ENCODE results near the gene FIBP.

The FIBP gene

GRCh38 chr11:65891219-65892136 lies 3.2 kb upstream of the FIBP start:
- Histone ChIP-seq H3K27me3 (ENCODE audit: low read depth) (no peaks in the 10 kb centered on the region), H3K4me1 (peaks cover 27% of the 10 kb centered on the region), H3K36me3 (replicated peaks) (peaks cover 40% of the 10 kb centered on the region), H3K4me3 (peak overlapping the region; percentile 77), H3K9me3 (no peaks in the 10 kb centered on the region)
- in situ Hi-C loops (cut with MboI; ENCODE audit: low sequenced_read_pairs), result no loop called here
- DNase-seq (ENCODE audit: low spot score in 2 of 2), result peak; percentile 59 to 78

- H3K4me1 ChIP-seq, result peaks cover 27% of the 10 kb centered on the region
- peaks cover 41% of the 10 kb centered on the region for H3K36me3 ChIP-seq (replicated peaks)
- no peaks in the 10 kb centered on the region for H3K9me3 ChIP-seq
- DNase-seq (ENCODE audit: low spot score in 2 of 2), result peak; percentile 90 to 98
- no peaks in the 10 kb centered on the region for H3K27me3 ChIP-seq (ENCODE audit: low read depth)
- peak within 1 kb of the TSS; percentile 77 for H3K4me3 ChIP-seq
- in situ Hi-C loops (cut with MboI; ENCODE audit: low sequenced_read_pairs), result no loop called here
Observed at GRCh38 chr11:65890324-65891218, 2.3 kb upstream of the FIBP start, which contains the start of gene CCDC85B. CCDC85B (plus strand) TSS chr11:65890673; CDS start chr11:65890784, 111 bp downstream.

- H3K4me1 ChIP-seq, result peaks cover 29% of the 10 kb centered on the region
- in situ Hi-C loops (cut with MboI; ENCODE audit: low sequenced_read_pairs), result no loop called here
Observed at GRCh38 chr11:65887723-65888162, 528 bp downstream of the FIBP start.

GRCh38 chr11:65886826-65887722 lies 1.2 kb downstream of the FIBP start:
- Histone ChIP-seq H3K4me1 (peaks cover 27% of the 10 kb centered on the region), H3K27me3 (ENCODE audit: low read depth) (no peaks in the 10 kb centered on the region), H3K36me3 (replicated peaks) (peaks cover 60% of the 10 kb centered on the region), H3K9me3 (no peaks in the 10 kb centered on the region), H3K4me3 (peak overlapping the region; percentile 87)
- in situ Hi-C loops (cut with MboI; ENCODE audit: low sequenced_read_pairs), result no loop called here
- DNase-seq (ENCODE audit: low spot score in 2 of 2), result no peak

More at GRCh38 chr11:65887723-65888162, 528 bp downstream of the FIBP start:
- Histone ChIP-seq H3K4me3 (peak overlapping the region; percentile 87), H3K27me3 (ENCODE audit: low read depth) (no peaks in the 10 kb centered on the region), H3K9me3 (no peaks in the 10 kb centered on the region), H3K36me3 (replicated peaks) (peaks cover 60% of the 10 kb centered on the region)
- no peak for DNase-seq (ENCODE audit: low spot score in 2 of 2)

- Histone ChIP-seq H3K4me1 (peaks cover 24% of the 10 kb centered on the region), H3K36me3 (replicated peaks) (peaks cover 52% of the 10 kb centered on the region), H3K4me3 (no peak overlapping the region), H3K9me3 (no peaks in the 10 kb centered on the region), H3K27me3 (ENCODE audit: low read depth) (no peaks in the 10 kb centered on the region)
- in situ Hi-C loops (cut with MboI; ENCODE audit: low sequenced_read_pairs), result no loop called here
- DNase-seq (ENCODE audit: low spot score in 2 of 2), result no peak
Observed at GRCh38 chr11:65885808-65886536, 2.3 kb downstream of the FIBP start.

- Histone ChIP-seq H3K4me3 (no peak overlapping the region), H3K4me1 (peaks cover 23% of the 10 kb centered on the region), H3K36me3 (replicated peaks) (peaks cover 48% of the 10 kb centered on the region), H3K9me3 (no peaks in the 10 kb centered on the region), H3K27me3 (ENCODE audit: low read depth) (no peaks in the 10 kb centered on the region)
- DNase-seq (ENCODE audit: low spot score in 2 of 2), result no peak
- in situ Hi-C loops (cut with MboI; ENCODE audit: low sequenced_read_pairs), result no loop called here
Observed at GRCh38 chr11:65885231-65885630, 3.0 kb downstream of the FIBP start.

GRCh38 chr11:65884716-65885092 lies 3.6 kb downstream of the FIBP start:
- Histone ChIP-seq H3K4me1 (peaks cover 18% of the 10 kb centered on the region), H3K36me3 (replicated peaks) (peaks cover 48% of the 10 kb centered on the region), H3K9me3 (no peaks in the 10 kb centered on the region), H3K27me3 (ENCODE audit: low read depth) (no peaks in the 10 kb centered on the region), H3K4me3 (no peak overlapping the region)
- DNase-seq (ENCODE audit: low spot score in 2 of 2), result peak; percentile 63 to 87
- in situ Hi-C loops (cut with MboI; ENCODE audit: low sequenced_read_pairs), result loop anchor here (5.0 kb wide), 1 partner anchor 103 kb away; no protein-coding TSS in a partner anchor

GRCh38 chr11:65883786-65884715 lies 4.2 kb downstream of the FIBP start:
- Histone ChIP-seq H3K4me1 (peaks cover 12% of the 10 kb centered on the region), H3K9me3 (no peaks in the 10 kb centered on the region), H3K36me3 (replicated peaks) (peaks cover 48% of the 10 kb centered on the region), H3K4me3 (no peak overlapping the region), H3K27me3 (ENCODE audit: low read depth) (no peaks in the 10 kb centered on the region)
- in situ Hi-C loops (cut with MboI; ENCODE audit: low sequenced_read_pairs), result loop anchor here (5.0 kb wide), 1 partner anchor 103 kb away; no protein-coding TSS in a partner anchor
- no peak for DNase-seq (ENCODE audit: low spot score in 2 of 2)

GRCh38 chr11:65883058-65883761 lies 5.1 kb downstream of the FIBP start:
- Histone ChIP-seq H3K4me1 (peaks cover 7% of the 10 kb centered on the region), H3K36me3 (replicated peaks) (peaks cover 48% of the 10 kb centered on the region), H3K9me3 (no peaks in the 10 kb centered on the region), H3K27me3 (ENCODE audit: low read depth) (no peaks in the 10 kb centered on the region), H3K4me3 (no peak overlapping the region)
- in situ Hi-C loops (cut with MboI; ENCODE audit: low sequenced_read_pairs), result loop anchor here (5.0 kb wide), 1 partner anchor 104 kb away; no protein-coding TSS in a partner anchor
- no peak for DNase-seq (ENCODE audit: low spot score in 2 of 2)

GRCh38 chr11:65882120-65883057 lies 5.9 kb downstream of the FIBP start:
- peaks cover 3% of the 10 kb centered on the region for H3K4me1 ChIP-seq
- DNase-seq (ENCODE audit: low spot score in 2 of 2), result no peak
- no peak overlapping the region for H3K4me3 ChIP-seq
- H3K27me3 ChIP-seq (ENCODE audit: low read depth), result no peaks in the 10 kb centered on the region
- in situ Hi-C loops (cut with MboI; ENCODE audit: low sequenced_read_pairs), result loop anchor here (5.0 kb wide), 1 partner anchor 105 kb away; no protein-coding TSS in a partner anchor
- H3K9me3 ChIP-seq, result no peaks in the 10 kb centered on the region
- peaks cover 48% of the 10 kb centered on the region for H3K36me3 ChIP-seq (replicated peaks)

Measured in HAP-1 (cell line).